Renal cortical epithelial cell (primary cell): ENCODE results near the gene COL21A1. TPM values are rescaled to one million over a fixed set of nuclear protein-coding genes. Genes with fewer than 3 reads are reported as not detected.
"Not testable (repeated sequence)": the region's sequence is repeated elsewhere in the genome, so short reads cannot be mapped to it uniquely, and the experiment has no call there.

Source experiments
- DNase-seq: peaks from one replicate; pipeline ENCODE4 v3.0.0-alpha.2; 2011; ENCODE audit warnings: low read depth
- total RNA-seq: library from RNA; depleted of rRNA; stranded (reverse); fragments of >200 nt; gene quantifications from 2 replicates; pipeline ENCODE4 v1.2.3, GENCODE V29; 2014

COL21A1 gene
- 0.50 TPM in 1 of 2 replicates, not detected in the other for total RNA-seq

DNA sequence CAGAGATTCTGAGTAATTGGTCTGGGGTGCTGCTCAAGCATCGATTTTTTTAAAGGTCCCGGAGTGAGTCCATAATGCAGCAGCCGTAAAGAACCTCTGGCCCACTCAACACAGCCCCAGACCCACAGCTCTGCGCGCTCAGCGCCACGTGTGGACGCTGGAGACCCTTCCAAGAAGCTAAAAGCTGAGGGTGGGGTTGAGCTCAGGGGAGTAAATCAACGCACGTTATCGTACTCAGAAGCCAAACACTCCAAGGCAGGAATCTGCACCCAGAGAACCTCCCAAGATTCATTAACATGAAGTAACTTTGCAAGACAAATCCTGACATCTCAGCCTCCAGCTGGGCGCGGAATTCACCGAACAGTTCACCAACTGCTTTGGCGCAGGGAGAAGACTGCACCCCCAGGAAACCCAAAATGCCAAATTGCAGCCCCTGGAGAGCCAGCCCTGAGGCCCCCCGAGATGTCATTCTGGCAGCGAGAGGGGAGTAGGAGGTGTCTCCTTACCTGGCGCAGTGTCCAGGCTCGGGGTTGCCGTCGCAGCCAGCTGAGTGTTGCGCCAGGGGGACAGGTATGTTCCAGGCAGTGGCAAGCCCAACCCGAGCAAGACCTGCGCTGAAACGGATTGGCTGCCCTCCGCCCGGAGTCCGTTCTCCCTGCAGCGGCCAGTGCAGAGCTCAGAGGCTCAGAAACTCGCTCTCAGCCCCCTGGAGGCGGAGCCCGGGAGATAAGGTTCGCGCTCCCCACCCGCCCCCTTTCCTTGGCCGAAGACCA is at the start of gene COL21A1:
COL21A1 (minus strand) TSS at position 700 of the 773 bp plus-strand sequence. CDS start 64,962 bp downstream, outside the sequence.
- DNase-seq: peak; percentile 3

DNA sequence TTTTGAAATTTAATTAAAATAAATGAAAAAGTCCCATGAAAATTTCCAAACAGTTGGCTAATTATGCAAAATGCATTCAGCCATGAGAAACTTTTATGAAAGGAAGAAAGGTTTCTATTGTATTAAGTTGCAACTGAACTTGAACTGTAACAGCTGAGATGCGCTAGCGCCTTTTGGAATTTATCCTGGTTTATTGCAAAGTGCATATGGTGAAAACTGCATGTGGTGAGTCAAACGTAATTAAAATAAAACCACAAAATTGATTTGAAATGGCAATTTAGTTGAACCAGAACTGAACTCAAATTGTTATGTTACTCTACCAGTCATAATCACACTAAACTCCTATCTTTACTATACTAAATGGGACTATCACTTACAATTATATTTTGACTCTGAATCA is 46.4 kb upstream of the COL21A1 start:
- peak; percentile 38 for DNase-seq

DNA sequence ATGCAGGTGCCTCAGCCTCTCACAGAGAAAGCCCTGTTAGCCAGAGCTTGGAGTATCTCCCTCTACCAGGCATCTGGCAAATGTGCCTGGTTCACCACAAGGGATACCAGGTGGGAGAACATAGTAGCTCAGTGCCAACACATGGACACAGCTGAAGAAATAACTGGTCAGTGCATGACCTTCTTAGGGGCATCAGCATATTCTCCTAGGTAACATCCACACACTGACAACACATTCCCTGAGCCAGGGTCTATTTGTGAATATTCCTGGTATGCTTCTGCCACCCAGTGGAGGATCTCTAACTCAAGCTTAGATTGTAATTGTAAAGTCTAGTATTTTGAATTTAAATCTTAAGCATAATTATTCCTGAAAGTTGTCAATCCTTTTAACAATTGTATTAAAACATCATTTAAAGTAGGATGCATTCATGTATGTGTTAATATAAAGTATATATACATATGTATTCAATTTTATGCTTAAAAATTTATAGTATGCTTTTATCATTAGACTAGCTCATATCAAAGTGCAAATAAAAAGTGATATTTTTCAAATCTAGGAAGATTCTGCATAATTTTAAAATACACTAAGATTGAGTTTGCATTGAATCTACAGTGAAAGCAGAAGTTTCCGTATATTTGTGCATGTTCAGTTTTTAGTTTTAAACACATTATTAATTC is 45.3 kb upstream of the COL21A1 start:
- DNase-seq: peak; percentile 78

DNA sequence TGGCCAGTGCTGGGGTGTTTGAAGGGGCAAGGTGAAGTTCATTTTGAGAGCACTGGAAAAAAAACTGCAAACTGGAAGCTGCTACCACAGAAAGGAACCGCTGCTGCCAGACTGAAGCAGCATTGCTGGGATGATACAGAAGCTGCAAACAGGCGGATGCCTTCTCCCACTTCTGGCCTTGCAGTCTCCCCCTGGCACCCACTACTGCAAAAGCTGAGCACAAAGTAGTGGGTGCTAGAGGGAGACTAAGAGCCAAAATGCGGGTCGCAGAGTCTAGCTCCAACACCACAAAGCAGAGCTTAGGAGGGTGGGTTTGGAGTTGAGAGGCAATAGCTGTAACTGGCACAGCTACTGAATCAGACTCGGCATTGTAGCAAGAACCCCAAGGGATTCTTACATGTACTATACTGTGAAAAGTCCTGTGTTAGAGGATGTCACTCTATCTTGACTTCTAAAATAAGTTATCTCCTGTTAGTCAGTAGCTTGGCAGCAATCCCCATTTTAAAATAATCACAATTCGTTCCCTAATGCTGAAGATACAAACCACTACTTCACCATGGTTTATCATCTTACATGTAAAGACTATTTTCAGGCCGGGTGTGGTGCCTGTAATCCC is 44.0 kb upstream of the COL21A1 start:
- no peak for DNase-seq

DNA sequence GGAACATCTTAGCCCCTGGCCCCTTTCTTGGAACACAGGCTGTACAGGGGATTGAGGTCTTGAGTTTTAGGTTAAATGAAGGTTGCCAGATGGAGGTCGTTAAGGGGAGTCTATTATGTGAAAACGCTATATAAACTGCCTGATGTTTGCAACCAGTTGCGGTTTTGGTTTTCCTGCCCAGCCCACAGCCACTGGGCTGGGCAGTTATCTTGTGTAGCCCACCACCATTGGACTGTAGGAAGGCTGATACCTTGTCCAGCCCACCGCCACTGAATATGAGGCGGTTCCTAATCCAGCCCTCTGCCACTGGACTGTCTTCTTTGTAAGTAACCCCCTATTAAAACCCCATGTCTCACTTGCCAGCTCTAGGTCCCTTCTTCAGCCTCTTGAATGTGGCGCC is 42.3 kb upstream of the COL21A1 start:
- no peak for DNase-seq

DNA sequence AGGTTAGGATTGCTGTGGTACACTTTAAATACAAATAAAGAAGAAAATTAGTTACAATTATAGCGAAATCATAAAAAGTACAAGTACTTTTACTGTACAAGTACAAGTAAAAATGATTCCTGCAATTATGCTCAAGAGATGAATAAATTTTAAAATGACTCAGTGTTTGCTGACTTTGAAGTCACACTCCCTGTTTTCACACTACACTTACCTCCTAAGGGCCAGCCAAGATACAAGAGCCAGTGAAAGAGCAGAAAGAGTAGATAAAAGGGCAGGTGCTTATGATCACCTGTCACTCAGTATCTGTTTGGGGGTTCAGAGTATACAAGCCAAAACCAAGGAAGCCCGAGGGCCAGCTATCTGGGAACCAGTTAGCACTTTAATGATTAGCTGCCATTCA is 41.0 kb upstream of the COL21A1 start:
- no peak for DNase-seq

DNA sequence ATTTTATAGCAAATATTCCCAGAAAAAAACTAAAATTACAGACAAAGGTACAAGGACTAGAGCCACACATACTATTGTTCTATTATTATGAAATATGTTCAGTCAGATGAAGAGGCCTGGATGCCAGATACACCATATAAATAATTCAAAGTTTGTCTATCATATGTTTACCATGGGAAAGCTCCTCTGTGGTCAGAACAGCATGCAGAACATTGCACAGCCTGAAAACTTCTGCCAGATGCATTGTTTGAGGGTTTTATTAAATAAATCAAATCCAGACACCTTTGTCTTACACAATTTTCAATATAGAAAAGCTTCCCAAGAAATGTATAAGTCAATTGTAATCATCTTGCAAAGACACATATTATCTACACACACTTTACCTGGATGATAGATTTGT is 35.0 kb upstream of the COL21A1 start:
- DNase-seq: no peak

DNA sequence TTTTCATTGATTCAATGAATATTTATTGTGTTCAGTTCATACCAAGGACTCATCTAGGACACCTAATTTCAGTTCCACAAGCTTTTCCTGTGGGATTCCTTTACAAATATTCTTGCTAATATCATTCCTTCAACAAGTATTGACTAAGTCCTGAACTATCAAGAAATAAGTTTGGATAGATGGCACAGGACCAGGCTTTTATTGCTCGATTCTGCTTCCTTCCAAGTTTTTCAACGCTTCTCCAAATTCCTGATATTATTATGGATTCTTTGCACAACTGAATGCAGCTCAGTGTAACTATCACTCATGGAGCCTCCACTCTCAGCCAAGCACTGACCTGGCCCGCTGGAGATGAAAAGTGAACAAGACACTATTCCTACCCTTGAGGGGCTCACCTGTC is 32.7 kb upstream of the COL21A1 start:
- no peak for DNase-seq

DNA sequence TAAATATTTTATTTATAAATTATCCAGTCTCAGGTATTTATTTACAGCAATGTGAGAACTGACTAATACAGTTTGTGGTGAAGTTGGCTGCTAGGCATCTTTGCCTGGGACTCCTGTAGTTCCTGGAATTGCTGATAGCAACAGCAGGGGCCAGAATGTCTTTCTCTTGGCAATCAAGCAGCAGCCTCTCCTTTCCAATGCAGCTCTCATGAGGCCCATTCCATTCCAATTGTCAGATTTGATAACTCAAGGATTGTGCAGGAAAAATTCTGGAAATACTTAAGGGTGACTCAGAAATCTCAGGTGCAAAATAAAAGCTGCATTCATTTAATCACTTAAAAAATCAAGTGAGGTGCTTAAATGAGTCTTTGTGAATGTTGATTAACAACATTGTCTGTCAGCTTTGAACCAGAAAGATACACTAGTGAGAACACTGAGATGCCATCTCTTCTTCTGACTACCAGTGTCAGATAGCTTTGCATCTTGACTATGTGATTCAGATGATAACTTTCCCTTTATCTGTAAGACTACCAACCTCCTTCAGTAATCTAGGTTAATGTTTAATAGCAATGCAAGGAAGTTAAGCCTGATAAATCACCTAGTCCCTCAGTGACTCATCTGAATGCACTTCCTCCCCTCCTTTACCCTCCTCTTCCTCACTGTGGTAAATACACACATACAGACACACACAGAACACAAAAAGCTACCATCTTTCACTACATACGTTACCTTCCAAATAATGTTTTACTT is 32.1 kb upstream of the COL21A1 start:
- DNase-seq: peak; percentile 95

DNA sequence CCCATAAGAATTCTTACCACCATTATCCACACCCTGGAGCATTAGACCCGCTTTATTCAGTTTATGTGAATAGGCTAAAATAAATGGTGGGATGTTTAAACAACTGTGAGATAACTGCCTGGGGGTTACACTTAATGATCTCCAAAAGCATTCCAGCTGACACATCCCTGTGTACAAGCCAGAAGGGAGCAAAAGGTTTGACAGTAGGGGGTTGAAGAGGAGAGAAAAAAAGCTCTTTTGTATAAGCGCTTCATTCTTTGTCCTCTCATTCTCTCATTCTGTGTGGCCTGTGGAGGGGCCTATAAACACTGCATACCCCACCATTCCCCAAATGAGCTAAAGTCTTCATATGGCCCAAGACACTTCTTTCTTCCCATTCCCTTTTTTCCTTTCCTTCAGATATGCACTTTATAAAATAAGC is 30.8 kb upstream of the COL21A1 start:
- no peak for DNase-seq

DNA sequence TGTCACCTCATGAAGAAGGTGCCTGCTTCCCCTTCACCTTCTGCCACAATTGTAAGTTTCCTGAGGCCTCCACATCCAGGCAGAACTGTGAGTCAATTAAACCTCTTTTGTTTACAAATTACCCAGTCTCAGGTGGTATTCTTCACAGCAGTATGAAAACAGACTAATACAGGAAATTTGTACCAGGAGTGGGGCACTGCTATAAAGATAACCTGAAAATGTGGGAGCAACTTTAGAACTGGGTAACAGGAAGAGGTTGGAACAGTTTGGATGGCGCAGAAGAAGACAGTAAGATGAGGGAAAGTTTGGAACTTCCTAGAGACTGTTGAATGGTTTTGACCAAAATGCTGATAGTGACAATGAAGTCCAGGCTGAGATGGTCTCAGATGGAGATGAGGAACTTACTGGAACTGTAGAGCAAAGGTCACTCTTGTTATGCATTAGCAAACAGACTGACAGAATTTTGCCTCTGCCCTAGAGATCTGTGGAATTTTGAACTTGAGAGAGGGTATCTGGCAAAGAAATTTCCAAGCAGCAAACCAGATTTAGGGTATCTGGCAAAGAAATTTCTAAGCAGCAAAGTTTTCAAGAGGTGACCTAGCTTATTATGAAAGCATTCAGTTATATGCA is 23.5 kb upstream of the COL21A1 start:
- no peak for DNase-seq

DNA sequence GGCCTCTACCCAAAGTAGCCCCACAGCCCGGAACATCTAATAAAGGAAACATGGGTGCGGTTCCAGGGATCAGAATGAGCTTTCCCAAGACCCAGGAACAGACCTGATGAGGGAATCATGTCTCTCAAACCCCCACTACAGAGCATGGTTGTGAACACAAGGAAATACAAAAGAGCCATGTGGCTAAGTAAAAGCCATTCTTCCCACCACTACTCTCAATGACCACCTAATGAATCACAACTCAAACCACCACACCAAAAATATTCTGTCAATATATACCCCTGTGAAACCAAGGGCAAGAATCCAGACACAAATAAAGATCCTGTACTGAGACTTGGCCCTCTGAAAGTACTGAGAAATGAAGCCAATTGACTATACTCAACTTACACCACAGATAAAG is 20.9 kb upstream of the COL21A1 start:
- DNase-seq: peak; percentile 47

DNA sequence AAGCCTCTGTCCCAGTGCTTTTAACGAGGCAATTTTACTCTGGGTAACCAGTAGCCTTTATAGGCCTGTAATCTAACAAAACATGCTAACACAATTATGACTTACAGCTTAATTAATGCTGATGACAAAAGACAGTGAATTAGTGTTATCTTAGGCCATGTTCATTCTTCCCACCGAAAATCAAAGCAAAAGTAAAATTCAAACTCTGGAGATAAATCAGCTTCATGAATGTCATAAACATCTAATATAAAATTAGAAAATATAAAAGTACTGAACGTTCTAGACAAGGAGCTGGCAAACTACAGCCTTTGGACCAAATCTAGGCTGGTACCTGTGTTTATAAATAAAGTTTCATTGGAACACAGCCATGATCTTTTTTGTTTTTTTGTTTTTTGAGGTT is 18.6 kb upstream of the COL21A1 start:
- no peak for DNase-seq

DNA sequence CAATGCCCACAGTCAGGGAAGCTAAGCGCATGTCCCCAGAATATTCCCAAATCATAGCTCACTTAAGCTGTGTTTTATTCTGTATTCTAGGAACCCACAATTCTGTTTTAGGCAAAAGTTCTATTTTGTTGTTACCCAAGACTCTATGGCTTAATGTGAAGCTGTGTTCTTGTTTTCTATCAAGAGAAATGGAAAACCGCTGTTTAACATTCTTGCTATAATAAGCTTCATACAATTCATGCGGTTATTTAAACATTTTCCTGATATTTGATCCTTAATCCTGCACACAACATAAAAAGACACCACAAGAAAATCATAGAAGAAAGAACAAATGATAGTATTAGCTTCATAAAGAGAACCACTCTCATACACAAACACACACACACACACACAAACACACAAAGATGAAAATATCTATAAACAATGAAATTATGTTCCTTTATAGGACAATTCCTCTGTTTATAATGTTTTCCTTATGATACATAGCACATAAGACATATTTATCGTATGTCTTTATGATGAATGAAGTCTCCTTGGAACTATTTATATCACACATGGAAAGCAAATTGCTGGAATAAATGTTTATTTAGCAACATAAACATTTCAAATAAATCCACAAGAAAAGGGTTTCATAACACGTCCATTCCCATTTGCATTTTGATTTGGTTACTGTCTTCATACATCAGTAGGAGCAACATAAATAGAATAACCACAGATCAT is 16.4 kb upstream of the COL21A1 start:
- no peak for DNase-seq

DNA sequence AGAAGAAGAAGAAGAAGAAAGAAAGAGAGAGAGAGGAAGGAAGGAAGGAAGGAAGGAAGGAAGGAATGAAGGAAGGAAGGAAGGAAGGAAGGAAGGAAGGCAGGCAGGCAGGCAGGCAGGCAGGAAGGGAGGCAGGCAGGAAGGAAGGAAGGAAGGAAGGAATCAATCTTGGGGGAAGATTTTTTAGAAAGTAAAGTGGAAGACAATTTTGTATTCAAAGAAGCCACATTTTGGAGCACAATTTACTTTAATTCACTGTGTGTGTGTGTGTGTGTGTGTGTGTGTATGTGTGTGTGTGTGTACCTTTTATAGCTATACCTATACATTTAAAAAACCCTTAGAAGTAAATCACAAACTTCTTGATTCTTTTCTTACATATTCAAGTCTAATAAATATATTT is 13.2 kb upstream of the COL21A1 start:
- DNase-seq: not testable (repeated sequence)

DNA sequence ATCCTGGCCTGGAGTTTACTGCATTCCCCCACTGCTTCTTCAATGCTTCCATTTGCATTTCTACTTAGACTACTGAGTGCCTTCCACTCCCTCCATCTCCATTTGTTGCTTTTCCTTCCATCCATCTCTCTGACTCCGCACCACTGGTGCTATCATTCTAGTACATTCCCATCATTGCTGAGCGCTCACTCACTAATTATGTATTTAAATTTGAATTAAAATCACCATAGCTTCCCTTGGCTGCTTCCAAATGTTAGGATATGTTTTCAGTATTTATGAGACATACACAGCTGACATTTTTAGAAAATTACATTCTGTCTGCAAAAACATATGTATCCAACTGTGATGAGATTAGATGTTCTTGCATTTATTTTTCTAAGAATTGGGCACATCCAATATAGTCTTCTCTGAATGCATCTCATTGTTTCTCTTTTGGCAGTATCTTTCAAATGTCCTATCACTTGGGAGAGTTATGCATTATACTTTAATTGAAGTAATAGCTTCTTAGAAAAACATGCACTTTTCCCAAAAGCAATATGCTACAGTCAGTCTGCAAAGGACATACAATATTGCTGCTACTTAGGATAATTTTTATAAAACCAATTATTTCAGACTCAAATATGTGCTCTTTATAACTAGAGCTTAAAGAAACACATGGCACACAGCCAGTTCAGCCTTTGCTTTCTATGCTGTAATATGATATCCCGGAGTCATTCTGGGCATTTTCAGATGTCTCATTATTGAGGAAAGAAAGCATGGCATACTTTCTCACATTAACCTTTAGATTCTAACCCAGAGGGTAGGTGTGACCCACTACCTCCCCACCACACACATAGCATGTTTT is 12.1 kb upstream of the COL21A1 start:
- peak; percentile 39 for DNase-seq

DNA sequence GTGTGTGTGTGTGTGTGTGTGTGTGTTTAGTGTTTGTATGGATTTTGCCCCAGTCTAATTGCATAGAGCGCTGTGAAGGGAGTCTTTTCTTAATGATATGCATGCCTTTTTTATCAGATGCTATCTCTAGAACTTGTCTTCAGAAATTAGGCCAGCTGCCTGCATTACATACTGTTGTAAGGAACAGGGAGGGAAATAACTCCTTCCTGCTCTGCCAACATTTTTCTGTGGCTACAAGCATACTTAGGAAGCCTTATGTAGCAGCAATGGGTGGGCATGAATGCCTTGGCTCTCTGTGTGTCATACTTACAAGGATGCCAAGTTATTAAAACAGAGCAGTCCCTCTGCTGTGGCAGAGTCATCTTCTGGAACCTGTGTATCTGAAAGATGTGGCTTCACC is 8.0 kb upstream of the COL21A1 start:
- DNase-seq: peak; percentile 2

DNA sequence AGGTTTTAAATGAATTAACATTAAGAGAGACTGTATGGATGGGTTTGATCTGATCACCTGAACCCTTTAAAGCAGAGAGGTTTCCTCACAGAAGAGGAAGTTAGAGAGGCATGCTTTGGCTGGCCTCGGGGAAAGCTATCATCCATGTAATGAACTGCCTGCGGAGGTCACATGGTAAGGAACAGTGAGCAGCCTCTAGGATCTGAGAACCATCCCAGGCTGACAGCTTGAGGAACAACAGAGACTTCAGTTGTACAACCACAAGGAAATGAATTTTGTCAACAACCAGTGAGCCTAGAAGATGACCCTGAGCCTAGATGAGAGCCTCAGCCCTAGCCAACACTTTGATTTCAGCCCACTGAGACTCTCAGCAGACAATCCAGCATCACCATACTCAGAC is 2.9 kb upstream of the COL21A1 start:
- DNase-seq: peak; percentile 32

DNA sequence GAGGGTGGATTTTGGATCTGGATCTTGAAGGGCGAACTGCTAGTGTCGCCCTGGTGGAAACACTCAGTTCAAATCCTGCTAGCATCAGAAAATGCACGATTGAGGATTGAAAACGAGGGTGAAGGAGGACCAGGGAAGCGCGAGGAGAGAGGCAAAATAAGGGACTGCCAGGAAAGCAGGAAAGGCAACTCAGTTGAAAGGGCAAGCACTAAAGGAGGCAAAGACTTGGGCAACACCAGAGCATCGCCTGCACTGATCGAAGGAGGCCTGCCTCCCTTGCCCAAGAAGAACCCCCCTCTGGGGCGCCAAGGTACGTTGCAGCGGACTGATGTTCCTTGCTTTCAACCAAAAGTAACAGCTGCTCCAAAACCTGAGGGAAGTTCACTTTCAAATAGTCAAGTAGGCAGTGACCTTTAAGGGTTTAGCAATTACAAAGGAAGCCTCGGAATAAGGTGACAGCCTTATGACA is 308 bp upstream of the COL21A1 start:
- no peak for DNase-seq

DNA sequence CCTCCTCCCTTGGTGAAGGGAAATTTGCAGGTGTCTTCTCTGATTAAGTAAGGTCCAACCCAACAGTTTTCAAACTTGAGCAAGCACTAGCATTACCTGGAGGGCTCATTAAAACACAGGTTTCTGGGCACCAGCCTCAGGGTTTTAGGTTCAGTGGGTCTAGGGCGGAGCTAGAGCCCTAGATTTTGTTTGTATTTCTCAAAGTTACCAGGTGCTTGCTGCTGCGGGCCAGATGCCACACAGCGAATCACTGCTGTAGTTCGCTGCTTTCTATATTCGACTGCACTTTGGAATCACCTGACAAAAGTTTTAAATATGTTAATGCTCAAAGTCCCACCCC is 869 bp downstream of the COL21A1 start:
- no peak for DNase-seq
